PC-9 (cell line): Measurements from ENCODE around the gene NUBP2. TPM values are rescaled to one million over a fixed set of nuclear protein-coding genes. Genes with fewer than 3 reads are reported as not detected.
A peak's percentile ranks its signal among the peaks of the same experiment; 100 is the strongest.

Source experiments
- BruUV-seq: library from RNA; stranded (reverse); fragments of 400-500 nt; replicated peaks from 2 replicates; lab custom pipeline; 2021; lab: Mats Ljungman, UMichigan
- CTCF ChIA-PET: fragments of 300-600 bp; sonication (Branson Sonifier 250); formaldehyde crosslinking; loops from one replicate; lab custom pipeline; 2022; ENCODE audit warnings: antibody characterized with exemption; lab: Charles Lee
- POLR2A ChIA-PET: fragments of 300-600 bp; sonication (Branson Sonifier 250); formaldehyde crosslinking; loops from one replicate; lab custom pipeline; 2022; ENCODE audit warnings: antibody characterized with exemption; ENCODE audit not compliant: unreplicated experiment; lab: Charles Lee
- DNase-seq, 2 experiments: peaks; one replicate each; pipeline versions ENCODE4 v3.0.0 to v3.0.0-alpha.2; 2015 to 2022; ENCODE audit warnings: mixed read lengths in 1 of 2
- H2AFZ ChIP-seq: fragments of 200-600 bp; sonication (generic); 2 replicates; pipeline ENCODE4 v1.8.1; 2017; ENCODE audit warnings: antibody characterized with exemption
- H3F3A ChIP-seq: fragments of 200-600 bp; sonication (generic); 2 replicates; pipeline ENCODE4 v1.8.1; 2017; ENCODE audit warnings: antibody characterized with exemption, mild to moderate bottlenecking, low read depth; ENCODE audit not compliant: insufficient read depth
- H3K27ac ChIP-seq: fragments of 200-600 bp; sonication (generic); 2 replicates; pipeline ENCODE4 v1.6.1; 2016; ENCODE audit warnings: mixed run types
- H3K27me3 ChIP-seq: fragments of 200-600 bp; sonication (generic); 2 replicates; pipeline ENCODE4 v1.6.1; 2016; ENCODE audit warnings: low read depth, mixed run types; ENCODE audit not compliant: insufficient read depth
- H3K36me3 ChIP-seq: fragments of 200-600 bp; sonication (generic); 2 replicates; pipeline ENCODE4 v1.6.1; 2016; ENCODE audit warnings: low read depth, mixed run types
- H3K4me1 ChIP-seq: fragments of 200-600 bp; sonication (generic); replicated peaks from 2 replicates; pipeline ENCODE4 v1.6.1; 2016; ENCODE audit warnings: mixed run types; ENCODE audit not compliant: insufficient read depth
- H3K4me2 ChIP-seq: fragments of 200-600 bp; sonication (generic); 2 replicates; pipeline ENCODE4 v1.6.1; 2017; ENCODE audit warnings: mixed run types
- H3K4me3 ChIP-seq: fragments of 200-600 bp; sonication (generic); 2 replicates; pipeline ENCODE4 v1.6.1; 2016; ENCODE audit warnings: mixed run types
- H3K79me2 ChIP-seq: fragments of 200-600 bp; sonication (generic); 2 replicates; pipeline ENCODE4 v1.6.1; 2017; ENCODE audit warnings: low read depth, mixed run types
- H3K9me2 ChIP-seq: fragments of 200-600 bp; sonication (generic); 2 replicates; pipeline ENCODE4 v1.8.1; 2017; ENCODE audit warnings: mild to moderate bottlenecking; ENCODE audit not compliant: insufficient read depth
- H3K9me3 ChIP-seq: fragments of 200-600 bp; sonication (generic); 2 replicates; pipeline ENCODE4 v1.8.1; 2016; ENCODE audit warnings: low read depth; ENCODE audit not compliant: insufficient read depth
- H4K20me1 ChIP-seq: fragments of 200-600 bp; sonication (generic); 2 replicates; pipeline ENCODE4 v1.8.1; 2017; ENCODE audit not compliant: insufficient read depth
- EZH2 ChIP-seq: fragments of 200-600 bp; sonication (generic); IDR thresholded peaks from 2 replicates; pipeline ENCODE4 v1.8.0; 2017; ENCODE audit warnings: antibody characterized with exemption, low read depth
- intact Hi-C: fragments of 100-400 bp; cut with micrococcal nuclease; formaldehyde crosslinking; loops from one replicate; pipeline ENCODE4 v1.10.0; 2022; ENCODE audit not compliant: unreplicated experiment
- total RNA-seq: library from RNA; stranded (reverse); gene quantifications from 2 replicates; pipeline ENCODE4 v1.2.3, GENCODE V29; 2021
- TF ChIP-seq, protein P1 (sequence below): fragments of 200-600 bp; sonication (generic); conservative IDR thresholded peaks from 2 replicates; pipeline ENCODE4 v1.6.1; 2017; ENCODE audit warnings: mixed run types, antibody characterized with exemption, mild to moderate bottlenecking, moderate library complexity

The NUBP2 gene
- total RNA-seq, 1 experiment from 2014 or later = 80.0 TPM

DNA sequence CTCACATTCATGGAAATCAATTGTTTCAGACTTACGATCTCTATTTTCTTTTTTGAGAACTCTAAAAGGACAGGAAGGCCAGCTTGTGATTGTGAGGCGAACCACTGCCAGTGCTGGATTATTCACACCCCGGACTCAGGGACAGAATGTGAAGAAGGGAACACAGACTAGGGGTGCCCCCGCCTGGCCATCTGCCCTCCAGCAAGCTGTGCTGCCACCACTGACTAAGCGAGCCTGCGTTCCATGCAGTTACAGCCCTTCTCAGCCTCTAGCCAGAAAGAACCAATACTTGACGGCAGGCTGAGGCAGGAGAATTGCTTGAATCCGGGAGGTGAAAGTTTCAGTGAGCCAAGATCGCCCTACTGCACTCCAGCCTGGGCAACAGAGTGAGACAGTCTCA lies 41.1 kb downstream of the NUBP2 start:
- H3K79me2 ChIP-seq = peaks cover 24% of the 10 kb centered on the region
- H3K27ac ChIP-seq = no peak overlapping the region
- ChIA-PET POLR2A (no interaction called here), CTCF (interaction anchor here (0.7 kb wide), 1 partner anchor 383 kb away, joined by 6 read pairs; no protein-coding TSS in a partner anchor)
- no peaks in the 10 kb centered on the region for H4K20me1 ChIP-seq
- peaks cover 13% of the 10 kb centered on the region for H3K4me1 ChIP-seq
- no peaks in the 10 kb centered on the region for H3K36me3 ChIP-seq
- H2AFZ ChIP-seq = no peak overlapping the region
- peaks cover 14% of the 10 kb centered on the region; the same call in 1 of the 2 replicates for H3F3A ChIP-seq
- H3K27me3 ChIP-seq = no peaks in the 10 kb centered on the region
- intact Hi-C loops = no loop called here
- peak in 1 of 2 experiments; percentile 54 for DNase-seq
- TF ChIP-seq, protein P1, sequence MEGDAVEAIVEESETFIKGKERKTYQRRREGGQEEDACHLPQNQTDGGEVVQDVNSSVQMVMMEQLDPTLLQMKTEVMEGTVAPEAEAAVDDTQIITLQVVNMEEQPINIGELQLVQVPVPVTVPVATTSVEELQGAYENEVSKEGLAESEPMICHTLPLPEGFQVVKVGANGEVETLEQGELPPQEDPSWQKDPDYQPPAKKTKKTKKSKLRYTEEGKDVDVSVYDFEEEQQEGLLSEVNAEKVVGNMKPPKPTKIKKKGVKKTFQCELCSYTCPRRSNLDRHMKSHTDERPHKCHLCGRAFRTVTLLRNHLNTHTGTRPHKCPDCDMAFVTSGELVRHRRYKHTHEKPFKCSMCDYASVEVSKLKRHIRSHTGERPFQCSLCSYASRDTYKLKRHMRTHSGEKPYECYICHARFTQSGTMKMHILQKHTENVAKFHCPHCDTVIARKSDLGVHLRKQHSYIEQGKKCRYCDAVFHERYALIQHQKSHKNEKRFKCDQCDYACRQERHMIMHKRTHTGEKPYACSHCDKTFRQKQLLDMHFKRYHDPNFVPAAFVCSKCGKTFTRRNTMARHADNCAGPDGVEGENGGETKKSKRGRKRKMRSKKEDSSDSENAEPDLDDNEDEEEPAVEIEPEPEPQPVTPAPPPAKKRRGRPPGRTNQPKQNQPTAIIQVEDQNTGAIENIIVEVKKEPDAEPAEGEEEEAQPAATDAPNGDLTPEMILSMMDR = no peak; the same call in 1 of the 2 replicates
- no peak for TF ChIP-seq EZH2
- no peak overlapping the region for H3K4me3 ChIP-seq
- H3K4me2 ChIP-seq = no peak overlapping the region
- no peaks in the 10 kb centered on the region for H3K9me3 ChIP-seq
- no peaks in the 10 kb centered on the region for H3K9me2 ChIP-seq
- BruUV-seq = no TSS peak

DNA sequence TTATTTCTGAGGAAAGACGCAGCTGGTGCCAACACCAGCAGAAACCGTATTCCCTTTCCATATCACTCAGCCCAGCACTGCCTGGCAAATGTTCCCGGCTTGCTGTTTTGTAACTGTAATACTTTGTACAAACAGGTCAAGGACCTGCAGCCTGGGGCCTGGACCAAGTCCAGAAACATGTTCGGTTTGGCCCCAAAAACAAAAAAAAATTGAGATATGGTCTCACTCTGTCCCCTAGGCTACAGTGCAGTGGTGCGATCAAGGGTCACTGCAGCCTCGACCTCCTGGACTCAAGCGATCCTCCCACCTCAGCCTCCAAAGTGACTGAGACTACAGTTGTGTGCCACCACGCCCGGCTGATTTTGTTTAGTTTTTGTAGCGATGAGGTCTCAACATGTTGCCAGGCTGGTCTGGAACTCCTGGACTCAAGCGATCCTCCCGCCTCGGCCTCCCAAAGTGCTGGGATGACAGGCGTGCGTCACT lies 42.7 kb downstream of the NUBP2 start:
- H3K27me3 ChIP-seq = no peaks in the 10 kb centered on the region
- no peaks in the 10 kb centered on the region for H3K9me2 ChIP-seq
- peak overlapping the region; percentile 94 for H3K4me2 ChIP-seq
- peaks cover 14% of the 10 kb centered on the region; the same call in 1 of the 2 replicates for H4K20me1 ChIP-seq
- no peaks in the 10 kb centered on the region for H3K36me3 ChIP-seq
- H3F3A ChIP-seq = peaks cover 24% of the 10 kb centered on the region; the same call in 1 of the 2 replicates
- H3K27ac ChIP-seq = no peak overlapping the region
- H3K79me2 ChIP-seq = peaks cover 40% of the 10 kb centered on the region
- intact Hi-C loops = no loop called here
- DNase-seq = no peak
- TF ChIP-seq, protein P1 = no peak
- no peak for TF ChIP-seq EZH2
- peaks cover 28% of the 10 kb centered on the region for H3K4me1 ChIP-seq
- ChIA-PET CTCF (no interaction called here), POLR2A (interaction anchor here (0.6 kb wide), 1 partner anchor 79 kb away, joined by 3 read pairs; no protein-coding TSS in a partner anchor)
- no peaks in the 10 kb centered on the region for H3K9me3 ChIP-seq
- TSS peak; percentile 60 for BruUV-seq
- no peak overlapping the region; the same call in 1 of the 2 replicates for H2AFZ ChIP-seq
- peak overlapping the region; percentile 74; the same call in 1 of the 2 replicates for H3K4me3 ChIP-seq

DNA sequence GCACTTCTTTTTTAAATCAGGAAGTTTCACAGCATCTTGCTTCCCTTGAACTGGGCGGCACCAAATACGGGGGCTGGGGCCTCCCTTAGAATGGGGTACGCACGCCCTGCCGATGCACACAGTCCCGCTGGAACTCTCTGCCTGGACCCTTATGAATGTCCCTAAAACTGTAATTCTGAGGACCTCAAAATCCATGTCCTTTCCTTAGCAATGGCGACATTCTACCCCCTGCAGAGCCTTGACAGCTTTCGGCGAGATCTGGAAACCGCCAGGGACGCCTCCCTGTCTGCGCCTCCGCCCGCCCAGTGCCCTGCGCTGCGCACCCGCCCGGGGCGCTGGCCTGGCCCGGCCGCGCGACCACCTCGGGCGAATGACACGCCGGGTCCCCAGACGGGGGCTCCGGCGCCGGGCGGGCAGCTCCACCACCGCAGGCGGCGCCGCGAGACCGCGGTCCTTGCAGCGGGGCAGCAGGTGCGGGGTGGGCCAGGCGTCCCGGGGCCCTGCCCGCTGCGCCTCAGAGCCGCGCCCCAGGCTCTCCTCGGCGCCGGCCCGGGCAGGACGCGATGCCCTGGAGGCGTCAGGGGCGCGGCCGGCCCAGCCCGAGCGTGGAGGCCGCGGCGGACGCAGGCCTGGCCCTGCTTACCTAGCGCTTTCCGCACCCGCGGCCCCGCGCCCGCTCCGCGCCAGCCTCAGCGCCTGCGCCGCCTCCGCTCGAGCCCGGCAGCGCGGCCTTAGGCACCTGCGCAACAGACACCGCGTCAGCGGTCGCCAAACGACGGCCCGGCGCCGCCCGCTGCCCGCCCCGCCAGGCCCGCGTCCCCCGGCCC lies 43.3 kb downstream of the NUBP2 start:
- Histone ChIP-seq H3K4me3 (peak overlapping the region; percentile 74; the same call in 1 of the 2 replicates), H3K4me1 (peaks cover 28% of the 10 kb centered on the region), H3K36me3 (no peaks in the 10 kb centered on the region), H3F3A (peaks cover 28% of the 10 kb centered on the region; the same call in 1 of the 2 replicates), H3K4me2 (peak overlapping the region; percentile 94), H3K27ac (no peak overlapping the region), H3K79me2 (peaks cover 41% of the 10 kb centered on the region), H3K9me3 (no peaks in the 10 kb centered on the region), H3K9me2 (no peaks in the 10 kb centered on the region), H4K20me1 (peaks cover 18% of the 10 kb centered on the region; the same call in 1 of the 2 replicates), H3K27me3 (no peaks in the 10 kb centered on the region), H2AFZ (no peak overlapping the region; the same call in 1 of the 2 replicates)
- no peak for DNase-seq
- intact Hi-C loops = no loop called here
- ChIA-PET CTCF (no interaction called here), POLR2A (no interaction called here)
- no TSS peak for BruUV-seq
- no peak for TF ChIP-seq EZH2
- TF ChIP-seq, protein P1 = no peak
